ENCODE results near the gene FYN.

GRCh38 chr6:111874025-111874415, 768 bp upstream of the FYN start:
- TF ChIP-seq YY1 (IDR thresholded peaks at IDR 0.05; ENCODE audit: insufficient read depth, insufficient read length): no peak
- TF ChIP-seq ZNF274 (IDR thresholded peaks at IDR 0.05; ENCODE audit: low read depth, low read length): no peak

Measured in NT2/D1 (cell line).